Sigmoid colon (tissue), 7 donors: ENCODE data around the gene BRPF1. TPM values are rescaled to one million over a fixed set of nuclear protein-coding genes. Genes with fewer than 3 reads are reported as not detected.

Source experiments
- DNase-seq: peaks from one replicate; pipeline ENCODE4 v3.0.0-alpha.2; 2019
- H3K27ac ChIP-seq, 4 donors: fragments of 200-600 bp; sonication (generic); one replicate each; pipeline ENCODE4 v1.5.1; 2016 to 2019; ENCODE audit warnings: mild to moderate bottlenecking in 1 of 4
- H3K27me3 ChIP-seq, 3 donors: fragments of 200-600 bp; sonication (generic); one replicate each; pipeline ENCODE4 v1.5.1; 2019; ENCODE audit warnings: mild to moderate bottlenecking in 1 of 3
- H3K36me3 ChIP-seq, 4 donors: fragments of 200-600 bp; sonication (generic); one replicate each; pipeline ENCODE4 v1.5.1; 2016 to 2019
- H3K4me1 ChIP-seq, 4 donors: fragments of 200-600 bp; sonication (generic); one replicate each; pipeline ENCODE4 v1.5.1; 2017 to 2019
- H3K4me3 ChIP-seq, 4 donors: fragments of 200-600 bp; sonication (generic); one replicate each; pipeline ENCODE4 v1.5.1; 2017 to 2019; ENCODE audit warnings: mild to moderate bottlenecking in 2 of 4, moderate library complexity in 1 of 4
- H3K9me3 ChIP-seq, 4 donors: fragments of 200-600 bp in 3 of 4; sonication (generic) in 3 of 4; one replicate each; pipeline versions ENCODE4 v1.5.1 to v1.6.1; 2013 to 2019
- EP300 ChIP-seq, 4 donors: sonication (generic); formaldehyde crosslinking; IDR thresholded peaks; one replicate each; pipeline ENCODE4 v1.6.1; 2017; ENCODE audit warnings: antibody characterized with exemption in 4 of 4
- POLR2A ChIP-seq, 2 donors: fragments of 450-650 bp; IDR thresholded peaks; one replicate each; pipeline ENCODE4 v1.6.1; 2016; ENCODE audit warnings: antibody characterized with exemption in 2 of 2, mild to moderate bottlenecking in 2 of 2, moderate library complexity in 2 of 2
- POLR2AphosphoS5 ChIP-seq, 4 donors: sonication (generic); formaldehyde crosslinking; IDR thresholded peaks; one replicate each; pipeline ENCODE4 v1.6.1; 2017; ENCODE audit warnings: antibody characterized with exemption in 4 of 4
- WGBS, 2 donors: extraction: QIAGEN DNeasy Blood & Tissue Kit; methylation state at CpG; one replicate each; pipeline ENCODE4 v1.1.7; 2013; 5-methylcytosine and 5-hydroxymethylcytosine counted together
- intact Hi-C: fragments of 100-400 bp; cut with DNase I; formaldehyde crosslinking; loops from one replicate; pipeline ENCODE4 v1.15.1; 2023
- polyA plus RNA-seq, 3 donors: library from polyadenylated mRNA; stranded (reverse); fragments of 200-250 nt; gene quantifications; one replicate each; pipeline ENCODE4 v1.2.3, GENCODE V29; 2013
- total RNA-seq, 4 donors: library from RNA; depleted of rRNA; stranded (reverse); fragments of >200 nt; gene quantifications; one replicate each; pipeline ENCODE4 v1.1.0, GENCODE V29; 2016
- TF ChIP-seq, protein P1 (sequence below), 4 experiments: fragments of 450-650 bp in 3 of 4; fragments of 200-600 bp in 1 of 4; IDR thresholded peaks; one replicate each; pipeline ENCODE4 v1.5.1; 2016 to 2019; ENCODE audit warnings: antibody characterized with exemption in 4 of 4, mild to moderate bottlenecking in 3 of 4, moderate library complexity in 2 of 4
- donor health status: healthy with polysubstance abuse.
- donor health status: Bipolar disorder and iron deficiency.
- donor health status: healthy.

BRPF1 gene
- total and polyA plus RNA-seq, 7 donors = 3.5 to 18.6 (median 12.6) TPM

- Histone ChIP-seq H3K36me3 (peaks cover 27 to 96% (median 48%) of the 10 kb centered on the region in 4 donors), H3K27me3 (no peaks in the 10 kb centered on the region), H3K4me3 (no peak overlapping the region), H3K27ac (no peak overlapping the region), H3K9me3 (no peaks in the 10 kb centered on the region), H3K4me1 (peaks cover 0 to 2% (median 2%) of the 10 kb centered on the region in 4 donors)
- 95% methylated on average over 14 of the region's 14 CpGs for WGBS, 2 donors
- no peak for DNase-seq
- TF ChIP-seq, protein P1, sequence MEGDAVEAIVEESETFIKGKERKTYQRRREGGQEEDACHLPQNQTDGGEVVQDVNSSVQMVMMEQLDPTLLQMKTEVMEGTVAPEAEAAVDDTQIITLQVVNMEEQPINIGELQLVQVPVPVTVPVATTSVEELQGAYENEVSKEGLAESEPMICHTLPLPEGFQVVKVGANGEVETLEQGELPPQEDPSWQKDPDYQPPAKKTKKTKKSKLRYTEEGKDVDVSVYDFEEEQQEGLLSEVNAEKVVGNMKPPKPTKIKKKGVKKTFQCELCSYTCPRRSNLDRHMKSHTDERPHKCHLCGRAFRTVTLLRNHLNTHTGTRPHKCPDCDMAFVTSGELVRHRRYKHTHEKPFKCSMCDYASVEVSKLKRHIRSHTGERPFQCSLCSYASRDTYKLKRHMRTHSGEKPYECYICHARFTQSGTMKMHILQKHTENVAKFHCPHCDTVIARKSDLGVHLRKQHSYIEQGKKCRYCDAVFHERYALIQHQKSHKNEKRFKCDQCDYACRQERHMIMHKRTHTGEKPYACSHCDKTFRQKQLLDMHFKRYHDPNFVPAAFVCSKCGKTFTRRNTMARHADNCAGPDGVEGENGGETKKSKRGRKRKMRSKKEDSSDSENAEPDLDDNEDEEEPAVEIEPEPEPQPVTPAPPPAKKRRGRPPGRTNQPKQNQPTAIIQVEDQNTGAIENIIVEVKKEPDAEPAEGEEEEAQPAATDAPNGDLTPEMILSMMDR (IDR thresholded peaks at IDR 0.05) = no peak
- TF ChIP-seq POLR2A (IDR thresholded peaks at IDR 0.05) (no peak), EP300 (IDR thresholded peaks at IDR 0.05) (no peak), POLR2AphosphoS5 (IDR thresholded peaks at IDR 0.05) (no peak)
- intact Hi-C loops = no loop called here
Measured at GRCh38 chr3:9783954-9784353, 52.4 kb downstream of the BRPF1 start.

GRCh38 chr3:9784965-9785364 is 53.4 kb downstream of the BRPF1 start:
- Histone ChIP-seq H3K36me3 (peaks cover 30 to 97% (median 47%) of the 10 kb centered on the region in 4 donors), H3K27ac (no peak overlapping the region), H3K4me3 (no peak overlapping the region), H3K27me3 (no peaks in the 10 kb centered on the region), H3K9me3 (no peaks in the 10 kb centered on the region), H3K4me1 (no peaks in the 10 kb centered on the region)
- intact Hi-C loops = no loop called here
- 95 to 96% methylated on average over 4 of the region's 4 CpGs for WGBS, 2 donors
- no peak for TF ChIP-seq POLR2AphosphoS5 (IDR thresholded peaks at IDR 0.05)
- TF ChIP-seq POLR2A (IDR thresholded peaks at IDR 0.05) = no peak
- TF ChIP-seq, protein P1 (IDR thresholded peaks at IDR 0.05) = no peak
- no peak for TF ChIP-seq EP300 (IDR thresholded peaks at IDR 0.05)
- DNase-seq = no peak

DNA sequence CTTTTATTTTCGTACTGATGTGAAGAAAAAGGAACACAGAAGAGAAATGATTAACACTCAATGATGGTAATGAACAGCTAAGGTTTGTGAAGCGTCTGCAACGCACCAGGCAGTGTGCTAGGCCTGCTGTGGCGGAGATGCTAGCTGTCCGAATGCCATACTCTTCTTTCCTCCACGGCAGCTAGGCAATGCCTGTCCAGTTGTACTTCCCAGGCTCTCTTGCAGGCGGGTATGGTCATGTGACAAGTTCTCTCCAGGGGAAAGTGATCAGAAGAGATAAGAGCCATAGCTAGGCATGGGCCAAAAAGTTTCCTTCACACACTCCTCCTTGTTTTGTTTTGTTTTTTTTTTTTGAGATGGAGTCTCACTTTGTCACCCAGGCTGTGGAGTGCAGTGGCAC is 54.1 kb downstream of the BRPF1 start:
- no peak overlapping the region for H3K27ac ChIP-seq
- H3K27me3 ChIP-seq = no peaks in the 10 kb centered on the region
- H3K4me3 ChIP-seq = no peak overlapping the region
- H3K9me3 ChIP-seq = no peaks in the 10 kb centered on the region
- H3K4me1 ChIP-seq = peaks cover 0 to 5% (median 2%) of the 10 kb centered on the region in 4 donors
- TF ChIP-seq POLR2A (IDR thresholded peaks at IDR 0.05) = no peak
- TF ChIP-seq EP300 (IDR thresholded peaks at IDR 0.05) = no peak
- TF ChIP-seq POLR2AphosphoS5 (IDR thresholded peaks at IDR 0.05) = no peak
- TF ChIP-seq, protein P1 (IDR thresholded peaks at IDR 0.05) = no peak
- intact Hi-C loops = no loop called here
- DNase-seq = no peak
- peaks cover 30 to 97% (median 45%) of the 10 kb centered on the region in 4 donors for H3K36me3 ChIP-seq
- 88 to 93% methylated on average over 7 of the region's 7 CpGs for WGBS, 2 donors

DNA sequence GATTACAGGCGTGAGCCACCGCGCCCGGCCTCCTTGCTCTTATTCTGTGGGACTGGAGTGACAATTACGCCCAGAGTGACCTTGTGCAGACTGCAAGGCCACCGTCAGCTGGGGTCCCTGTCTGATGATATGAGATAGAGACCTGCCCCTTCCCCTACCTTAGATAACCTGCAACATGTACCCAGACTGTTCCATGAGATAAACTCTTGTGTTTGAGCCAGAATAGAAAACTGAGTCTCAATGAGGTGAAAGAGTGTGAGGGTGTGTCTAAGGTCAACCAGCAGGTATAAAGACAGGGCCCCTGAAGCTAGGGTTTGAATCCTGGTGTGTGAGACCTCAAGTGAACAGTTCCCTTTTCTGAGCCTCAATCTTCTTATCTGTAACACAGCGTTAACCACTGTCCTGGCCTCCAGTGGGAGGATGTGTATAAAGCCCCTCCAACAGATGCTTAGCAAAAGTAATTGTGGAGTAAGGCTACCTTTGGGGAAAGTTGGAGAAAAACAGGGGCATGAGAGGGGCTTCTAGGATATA is 54.7 kb downstream of the BRPF1 start:
- 96 to 97% methylated on average over 7 of the region's 7 CpGs for WGBS, 2 donors
- no peaks in the 10 kb centered on the region for H3K27me3 ChIP-seq
- peaks cover 0 to 11% (median 9%) of the 10 kb centered on the region in 4 donors for H3K4me1 ChIP-seq
- H3K4me3 ChIP-seq = no peak overlapping the region
- peaks cover 29 to 90% (median 42%) of the 10 kb centered on the region in 4 donors for H3K36me3 ChIP-seq
- DNase-seq = no peak
- no peak overlapping the region for H3K27ac ChIP-seq
- no peaks in the 10 kb centered on the region for H3K9me3 ChIP-seq
- TF ChIP-seq, protein P1 (IDR thresholded peaks at IDR 0.05) = no peak
- no peak for TF ChIP-seq POLR2A (IDR thresholded peaks at IDR 0.05)
- no peak for TF ChIP-seq POLR2AphosphoS5 (IDR thresholded peaks at IDR 0.05)
- TF ChIP-seq EP300 (IDR thresholded peaks at IDR 0.05) = no peak
- intact Hi-C loops = no loop called here
